Memory B cell (primary cell): Measurements from ENCODE around the gene COMTD1.
"Not testable (repeated sequence)": the region's sequence is repeated elsewhere in the genome, so short reads cannot be mapped to it uniquely, and the experiment has no call there.

ENCODE experiments used
- ATAC-seq: fragments of 150-1000 bp; cut with Tn5 transposase; 2 replicates; pipeline ENCODE4 v1.10.0; 2021; ENCODE audit warnings: low read depth, mild to moderate bottlenecking, moderate library complexity
- DNase-seq, 2 donors: peaks; one replicate each; pipeline ENCODE4 v3.0.0; 2022; ENCODE audit warnings: low spot score in 2 of 2
- H3K27ac Mint-ChIP-seq: one replicate; pipeline ENCODE4 v1.8.0; 2022; ENCODE audit warnings: mild to moderate bottlenecking, moderate library complexity, mixed read lengths
- H3K27me3 Mint-ChIP-seq: one replicate; pipeline ENCODE4 v1.8.0; 2022; ENCODE audit warnings: mixed read lengths
- H3K36me3 Mint-ChIP-seq: one replicate; pipeline ENCODE4 v1.8.0; 2022; ENCODE audit warnings: mild to moderate bottlenecking, mixed read lengths
- H3K4me1 Mint-ChIP-seq: one replicate; pipeline ENCODE4 v1.8.0; 2022; ENCODE audit warnings: mixed read lengths
- H3K4me3 Mint-ChIP-seq: one replicate; pipeline ENCODE4 v1.8.0; 2022; ENCODE audit warnings: mild to moderate bottlenecking, moderate library complexity, mixed read lengths
- H3K9me3 Mint-ChIP-seq: one replicate; pipeline ENCODE4 v1.8.0; 2022; ENCODE audit warnings: mixed read lengths

Gene COMTD1

GRCh38 chr10:75220274-75220673 lies 15.5 kb downstream of the COMTD1 start:
- no peak for DNase-seq
- H3K27ac Mint-ChIP-seq: peak overlapping the region; percentile 15
- H3K4me3 Mint-ChIP-seq: no peak overlapping the region
- H3K36me3 Mint-ChIP-seq: peaks cover 24% of the 10 kb centered on the region
- H3K27me3 Mint-ChIP-seq: no peaks in the 10 kb centered on the region
- H3K4me1 Mint-ChIP-seq: peaks cover 12% of the 10 kb centered on the region
- no peak for ATAC-seq
- H3K9me3 Mint-ChIP-seq: no peaks in the 10 kb centered on the region

GRCh38 chr10:75212343-75212742 lies 23.4 kb downstream of the COMTD1 start:
- Mint-ChIP-seq H3K27me3 (no peaks in the 10 kb centered on the region), H3K9me3 (no peaks in the 10 kb centered on the region), H3K27ac (no peak overlapping the region), H3K4me1 (peaks cover 14% of the 10 kb centered on the region), H3K4me3 (peak overlapping the region; percentile 98), H3K36me3 (peaks cover 9% of the 10 kb centered on the region)
- DNase-seq (no peak), ATAC-seq (no peak)

- ATAC-seq: no peak
- Mint-ChIP-seq H3K4me1 (peaks cover 13% of the 10 kb centered on the region), H3K27ac (peak overlapping the region; percentile 99), H3K4me3 (peak overlapping the region; percentile 98), H3K36me3 (peaks cover 8% of the 10 kb centered on the region), H3K9me3 (no peaks in the 10 kb centered on the region), H3K27me3 (no peaks in the 10 kb centered on the region)
- DNase-seq: no peak
Observed at GRCh38 chr10:75211007-75211691, 24.6 kb downstream of the COMTD1 start.

- ATAC-seq (peak; percentile 85), DNase-seq (peak; percentile 99 to 100)
- peak within 1 kb of the TSS; percentile 99 for H3K27ac Mint-ChIP-seq
- H3K27me3 Mint-ChIP-seq: no peaks in the 10 kb centered on the region
- H3K9me3 Mint-ChIP-seq: no peaks in the 10 kb centered on the region
- peak within 1 kb of the TSS; percentile 98 for H3K4me3 Mint-ChIP-seq
- H3K4me1 Mint-ChIP-seq: peaks cover 9% of the 10 kb centered on the region
- peaks cover 4% of the 10 kb centered on the region for H3K36me3 Mint-ChIP-seq
Observed at GRCh38 chr10:75210282-75211006, 25.3 kb downstream of the COMTD1 start, which contains the start of gene VDAC2. VDAC2 (plus strand) TSS chr10:75210796; CDS start chr10:75211159, 363 bp downstream.

- Mint-ChIP-seq H3K9me3 (no peaks in the 10 kb centered on the region), H3K4me1 (peaks cover 9% of the 10 kb centered on the region), H3K4me3 (peak overlapping the region; percentile 98), H3K27ac (peak overlapping the region; percentile 99), H3K27me3 (no peaks in the 10 kb centered on the region), H3K36me3 (peaks cover 4% of the 10 kb centered on the region)
- ATAC-seq: peak; percentile 50
- DNase-seq: no peak
Observed at GRCh38 chr10:75209921-75210281, 25.9 kb downstream of the COMTD1 start.

- Mint-ChIP-seq H3K27me3 (no peaks in the 10 kb centered on the region), H3K4me3 (peak overlapping the region; percentile 98), H3K4me1 (peaks cover 9% of the 10 kb centered on the region), H3K27ac (peak overlapping the region; percentile 99), H3K9me3 (no peaks in the 10 kb centered on the region), H3K36me3 (peaks cover 7% of the 10 kb centered on the region)
- ATAC-seq (no peak), DNase-seq (peak in 1 of 2 donors; percentile 17)
Observed at GRCh38 chr10:75209086-75209920, 26.5 kb downstream of the COMTD1 start.

- Mint-ChIP-seq H3K36me3 (peaks cover 3% of the 10 kb centered on the region), H3K9me3 (no peaks in the 10 kb centered on the region), H3K4me3 (peak overlapping the region; percentile 39), H3K27ac (no peak overlapping the region), H3K27me3 (no peaks in the 10 kb centered on the region), H3K4me1 (peaks cover 6% of the 10 kb centered on the region)
- ATAC-seq: no peak
- no peak for DNase-seq
Observed at GRCh38 chr10:75208181-75208580, 27.6 kb downstream of the COMTD1 start.

- no peaks in the 10 kb centered on the region for H3K27me3 Mint-ChIP-seq
- DNase-seq (no peak), ATAC-seq (no peak)
- H3K36me3 Mint-ChIP-seq: peaks cover 3% of the 10 kb centered on the region
- H3K9me3 Mint-ChIP-seq: no peaks in the 10 kb centered on the region
- H3K27ac Mint-ChIP-seq: no peak overlapping the region
- no peak overlapping the region for H3K4me3 Mint-ChIP-seq
- H3K4me1 Mint-ChIP-seq: peaks cover 6% of the 10 kb centered on the region
Observed at GRCh38 chr10:75207857-75208144, 28.0 kb downstream of the COMTD1 start.

- no peak for ATAC-seq
- Mint-ChIP-seq H3K4me1 (peaks cover 6% of the 10 kb centered on the region), H3K4me3 (no peak overlapping the region), H3K27me3 (no peaks in the 10 kb centered on the region), H3K36me3 (peaks cover 5% of the 10 kb centered on the region), H3K27ac (no peak overlapping the region), H3K9me3 (no peaks in the 10 kb centered on the region)
- DNase-seq: no peak
Observed at GRCh38 chr10:75207079-75207856, 28.5 kb downstream of the COMTD1 start.

GRCh38 chr10:75206638-75207037 lies 29.1 kb downstream of the COMTD1 start:
- not testable (repeated sequence) for ATAC-seq, H3K4me3 Mint-ChIP-seq, H3K9me3 Mint-ChIP-seq, DNase-seq, H3K27ac Mint-ChIP-seq, H3K4me1 Mint-ChIP-seq, H3K36me3 Mint-ChIP-seq, H3K27me3 Mint-ChIP-seq

GRCh38 chr10:75205908-75206307 lies 29.8 kb downstream of the COMTD1 start:
- H3K36me3 Mint-ChIP-seq: peaks cover 5% of the 10 kb centered on the region

GRCh38 chr10:75203724-75204123 lies 32.0 kb downstream of the COMTD1 start:
- no peak overlapping the region for H3K4me3 Mint-ChIP-seq
- DNase-seq (no peak), ATAC-seq (no peak)
- no peaks in the 10 kb centered on the region for H3K4me1 Mint-ChIP-seq
- H3K36me3 Mint-ChIP-seq: peaks cover 5% of the 10 kb centered on the region
- no peak overlapping the region for H3K27ac Mint-ChIP-seq
- H3K27me3 Mint-ChIP-seq: no peaks in the 10 kb centered on the region
- no peaks in the 10 kb centered on the region for H3K9me3 Mint-ChIP-seq

More at GRCh38 chr10:75205908-75206307, 29.8 kb downstream of the COMTD1 start:
- Mint-ChIP-seq H3K9me3 (no peaks in the 10 kb centered on the region), H3K4me1 (no peaks in the 10 kb centered on the region), H3K4me3 (no peak overlapping the region), H3K27me3 (no peaks in the 10 kb centered on the region), H3K27ac (no peak overlapping the region)
- no peak for DNase-seq
- ATAC-seq: no peak

- H3K9me3 Mint-ChIP-seq, H3K27ac Mint-ChIP-seq, H3K4me1 Mint-ChIP-seq, ATAC-seq, H3K36me3 Mint-ChIP-seq, H3K4me3 Mint-ChIP-seq, H3K27me3 Mint-ChIP-seq, DNase-seq: not testable (repeated sequence)
Observed at GRCh38 chr10:75203046-75203620, 32.6 kb downstream of the COMTD1 start.
